Measurements from ENCODE around the gene ST7.

The ST7 gene

GRCh38 chr7:116979430-116979829, 26.1 kb downstream of the ST7 start:
- no peak for DNase-seq (ENCODE audit: low read depth)

- no peak for DNase-seq (ENCODE audit: low read depth)
Observed at GRCh38 chr7:116980354-116980753, 27.1 kb downstream of the ST7 start.

GRCh38 chr7:116981939-116982338, 28.6 kb downstream of the ST7 start:
- DNase-seq (ENCODE audit: low read depth), result no peak

DNA sequence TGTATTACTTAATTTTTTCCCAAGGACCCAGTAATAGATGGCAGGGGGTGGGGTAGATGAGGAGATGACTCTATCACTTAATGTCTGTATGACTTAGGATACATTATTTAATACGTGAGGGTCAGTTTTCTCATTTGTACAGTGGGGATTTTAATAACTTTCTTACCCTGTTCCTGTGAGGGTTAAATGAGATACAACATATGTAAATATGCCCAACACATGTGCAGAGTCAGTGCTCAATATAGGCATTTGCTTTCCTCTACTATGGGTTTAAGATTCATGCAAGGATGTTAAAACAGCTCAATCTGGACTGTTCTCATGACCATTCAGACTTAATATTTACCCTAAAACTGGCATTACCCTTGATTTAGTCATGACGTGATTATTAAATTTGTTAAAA, 31.2 kb downstream of the ST7 start:
- no peak for DNase-seq (ENCODE audit: low read depth)

DNA sequence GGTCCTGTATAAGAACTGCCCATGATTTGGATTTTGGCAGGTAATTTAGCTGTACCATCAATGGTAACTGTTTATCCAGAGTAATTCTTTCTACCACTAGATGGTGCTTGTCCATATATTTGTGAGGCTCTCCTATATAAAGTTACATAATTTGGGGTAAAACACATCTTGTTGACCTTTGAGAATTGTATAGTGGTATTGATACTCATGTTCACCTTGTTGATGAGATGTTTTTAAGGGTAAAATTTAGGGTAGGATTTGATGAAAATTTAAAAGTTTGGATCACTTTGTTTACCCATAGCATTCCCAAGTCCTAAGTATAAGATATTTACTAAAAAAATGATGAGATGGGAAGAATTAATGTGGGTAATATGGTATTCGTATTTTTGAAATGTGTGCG, 31.6 kb downstream of the ST7 start:
- no peak for DNase-seq (ENCODE audit: low read depth)

GRCh38 chr7:116985575-116985974, 32.3 kb downstream of the ST7 start:
- no peak for DNase-seq (ENCODE audit: low read depth)

DNA sequence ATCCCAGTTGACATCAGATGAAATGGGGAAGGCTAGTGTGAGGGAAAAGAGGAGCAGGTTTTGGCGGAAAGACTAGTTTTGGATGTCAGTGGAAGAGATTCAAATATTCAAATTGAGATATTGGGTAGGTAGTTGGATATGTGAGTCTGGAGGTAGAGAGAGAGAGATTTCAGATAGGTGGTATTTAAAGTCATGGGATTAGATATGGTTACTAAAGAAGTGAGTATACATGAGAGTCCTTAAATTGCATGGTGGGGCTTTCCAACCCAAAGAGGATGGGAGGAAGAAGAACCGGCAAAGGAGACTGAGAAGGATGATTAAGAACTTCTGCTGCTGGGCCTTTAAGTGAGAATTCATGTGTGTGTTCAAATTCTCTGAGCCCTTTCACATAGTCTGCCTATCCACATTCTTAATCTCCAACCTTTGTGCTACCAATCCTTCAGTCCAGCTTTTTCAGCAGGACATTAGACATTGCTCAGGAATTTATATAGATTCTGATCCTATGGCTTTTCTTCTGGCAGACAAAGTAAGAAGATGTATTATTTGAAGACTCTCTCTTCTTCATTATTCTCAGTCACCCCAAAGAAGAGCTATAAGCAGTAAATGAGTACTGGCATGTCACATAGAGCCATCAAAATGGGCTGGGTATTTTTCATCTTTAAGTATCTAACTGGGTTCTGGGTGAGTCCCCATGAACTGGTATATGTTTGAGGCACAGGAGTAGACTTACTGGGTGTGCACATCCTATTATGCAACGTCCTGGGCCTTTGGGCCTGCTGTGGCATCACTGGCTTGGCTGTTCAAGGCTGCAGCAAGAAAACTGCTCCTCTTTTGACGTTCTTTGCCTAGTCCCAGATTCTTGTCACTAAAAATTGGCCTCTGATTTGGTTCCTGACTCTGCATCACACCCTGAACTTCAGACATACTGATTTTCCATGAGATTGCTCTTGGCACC, 33.6 kb downstream of the ST7 start:
- DNase-seq (ENCODE audit: low read depth), result no peak

- no peak for DNase-seq (ENCODE audit: low read depth)
Observed at GRCh38 chr7:116988363-116988989, 35.2 kb downstream of the ST7 start.

GRCh38 chr7:116990056-116990455, 36.8 kb downstream of the ST7 start:
- no peak for DNase-seq (ENCODE audit: low read depth)

GRCh38 chr7:116991233-116991632, 37.9 kb downstream of the ST7 start:
- no peak for DNase-seq (ENCODE audit: low read depth)

DNA sequence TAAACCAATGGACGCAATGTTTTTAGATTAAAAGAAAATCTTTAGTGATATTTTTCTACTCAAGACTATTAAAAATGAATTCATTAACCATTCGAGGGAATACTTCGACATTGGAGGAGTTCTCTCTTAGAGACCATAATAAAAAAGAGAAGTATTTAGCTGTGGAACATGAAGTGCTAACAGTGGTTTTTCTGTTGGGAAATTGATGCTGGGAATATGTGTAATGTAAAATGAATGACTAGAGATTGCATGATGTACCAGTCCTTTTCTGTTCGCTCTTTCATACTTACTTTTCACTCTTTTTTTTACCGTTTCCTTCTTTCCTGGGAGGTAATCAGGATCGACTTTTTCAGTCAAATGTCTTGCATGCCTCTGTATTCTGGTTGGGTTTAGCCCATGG, 41.3 kb downstream of the ST7 start:
- DNase-seq (ENCODE audit: low read depth), result no peak

GRCh38 chr7:116997972-116998371, 44.7 kb downstream of the ST7 start:
- no peak for DNase-seq (ENCODE audit: low read depth)

DNA sequence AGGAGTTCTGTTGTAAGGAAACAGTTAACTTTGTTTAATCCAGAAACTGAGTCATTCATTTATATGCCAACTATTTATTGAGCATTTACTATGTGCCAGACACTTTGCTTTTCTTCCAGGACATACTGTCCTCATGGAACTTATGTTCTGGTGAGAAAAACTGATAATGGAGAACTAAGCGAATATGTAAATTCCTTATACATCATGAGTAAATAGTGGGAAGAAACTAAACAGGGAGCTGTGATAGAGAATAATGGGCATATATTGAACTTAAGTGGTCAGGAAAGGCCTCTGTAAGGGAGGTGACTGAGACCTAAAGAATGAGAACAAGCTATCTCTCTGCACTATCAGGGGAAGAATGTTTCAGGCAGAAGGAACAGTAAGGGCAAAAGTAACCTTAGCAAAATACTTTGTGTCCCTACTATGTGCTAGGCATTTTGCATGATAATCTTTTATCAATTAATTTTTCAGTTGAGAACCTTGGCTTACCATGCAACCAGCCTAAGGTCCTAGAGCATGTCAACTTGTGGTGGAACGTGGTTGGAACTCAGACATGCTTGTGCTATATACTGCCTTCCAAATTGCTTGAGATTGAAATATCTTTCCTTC, 45.4 kb downstream of the ST7 start:
- no peak for DNase-seq (ENCODE audit: low read depth)

- DNase-seq (ENCODE audit: low read depth), result no peak
Observed at GRCh38 chr7:116999311-116999710, 46.0 kb downstream of the ST7 start.

DNA sequence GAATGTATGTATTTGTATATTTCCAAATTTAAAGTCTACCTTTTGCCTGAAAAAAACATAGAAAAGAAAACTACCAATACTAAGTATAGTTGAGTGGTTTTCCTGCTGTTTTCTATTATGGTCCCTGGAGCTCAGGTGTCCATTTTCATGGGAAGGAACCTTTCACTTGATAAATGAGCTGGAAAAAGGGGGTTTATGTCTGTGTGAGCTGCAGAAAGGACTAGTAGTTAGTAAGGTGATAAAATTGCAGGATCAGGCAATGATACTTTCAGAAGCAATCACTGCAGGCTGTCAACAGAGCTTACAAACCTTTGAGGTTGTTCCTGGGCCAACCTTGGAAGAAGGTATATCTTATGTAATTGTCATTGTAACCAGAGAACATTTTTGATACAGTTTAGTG, 48.0 kb downstream of the ST7 start:
- DNase-seq (ENCODE audit: low read depth), result no peak

DNA sequence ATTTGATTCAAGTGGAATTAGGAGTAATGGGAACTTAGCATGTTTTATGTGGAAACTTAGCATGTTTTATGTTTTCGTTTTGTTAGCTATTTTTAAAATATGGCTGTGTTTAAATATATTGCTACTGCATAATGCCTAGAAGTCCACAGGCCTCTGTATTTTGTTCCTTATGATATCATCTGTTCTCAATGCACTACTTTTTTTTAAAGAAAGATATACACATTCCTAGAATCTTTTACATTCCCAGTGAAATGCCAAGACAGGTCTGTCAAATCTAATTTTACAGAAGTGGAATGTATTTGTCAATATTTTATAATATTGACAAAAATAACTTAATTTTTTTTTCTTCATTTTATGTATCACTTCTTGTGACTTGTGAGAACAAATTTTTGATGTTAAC, 51.6 kb downstream of the ST7 start:
- DNase-seq (ENCODE audit: low read depth), result no peak

GRCh38 chr7:117005449-117005848, 52.1 kb downstream of the ST7 start:
- no peak for DNase-seq (ENCODE audit: low read depth)

DNA sequence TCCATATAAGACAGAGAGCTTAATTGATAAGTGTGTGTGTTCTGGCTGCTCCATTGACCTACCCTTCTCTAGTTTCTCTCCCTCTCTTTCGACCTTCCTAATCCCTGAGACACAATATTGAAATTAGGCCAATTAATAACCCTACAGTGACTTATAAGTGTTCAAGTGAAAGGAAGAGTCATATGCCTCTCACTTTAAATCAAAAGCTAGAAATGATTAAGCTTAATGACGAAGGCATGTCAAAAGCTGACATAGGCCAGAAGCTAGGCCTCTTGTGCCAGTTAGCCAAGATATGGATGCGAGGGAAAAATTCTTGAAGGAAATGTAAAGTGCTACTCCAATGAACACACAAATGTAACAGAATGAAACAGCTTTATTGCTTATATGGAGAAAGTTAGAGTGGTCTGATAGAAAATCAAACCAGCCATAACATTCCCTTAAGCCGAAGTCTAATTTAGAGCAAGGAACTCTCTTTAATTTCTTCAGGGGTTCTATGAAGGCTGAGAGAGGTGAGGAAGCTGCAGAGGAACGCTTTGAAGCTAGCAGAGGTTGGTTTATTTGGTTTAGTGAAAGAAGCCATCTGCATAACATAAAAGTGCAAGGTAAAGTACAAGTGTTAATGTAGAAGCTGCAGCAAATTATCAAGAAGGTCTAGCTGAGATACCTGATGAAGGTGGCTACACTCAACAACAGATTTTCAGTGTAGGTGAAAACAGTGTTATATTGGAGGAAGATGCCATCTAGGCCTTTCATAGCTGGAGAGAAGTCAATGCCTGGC, 53.8 kb downstream of the ST7 start:
- DNase-seq (ENCODE audit: low read depth), result no peak

- DNase-seq (ENCODE audit: low read depth), result no peak
Observed at GRCh38 chr7:117008118-117008885, 55.0 kb downstream of the ST7 start.

GRCh38 chr7:117008886-117009531, 55.7 kb downstream of the ST7 start:
- DNase-seq (ENCODE audit: low read depth), result no peak

Measured in stimulated activated CD8-positive, alpha-beta memory T cell treated with anti-CD3 and anti-CD28 coated beads, Interleukin-12 subunit alpha, Interleukin-12 subunit beta, amount 100 ng/mL, for 1 hour (primary cell).